HK-2 (cell line): ENCODE results near the gene POLR2J.

Experiments
- DNase-seq: peaks from one replicate; pipeline ENCODE4 v3.0.0-alpha.2; 2018; ENCODE audit not compliant: unreplicated experiment

POLR2J gene

GRCh38 chr7:102439963-102440795 is 38.5 kb downstream of the POLR2J start:
- DNase-seq = peak; percentile 87

GRCh38 chr7:102436118-102436517 is 42.6 kb downstream of the POLR2J start:
- no peak for DNase-seq

GRCh38 chr7:102434039-102434486 is 44.7 kb downstream of the POLR2J start:
- no peak for DNase-seq

- DNase-seq = peak; percentile 79
These were observed 45.3 kb downstream of the POLR2J start, which contains the start of gene ORAI2 for GRCh38 chr7:102433219-102434038. TSS of gene ORAI2 (plus strand) at chr7:102433575. CDS start at chr7:102438957, 5,382 bp downstream.

- no peak for DNase-seq
These were observed 46.1 kb downstream of the POLR2J start for GRCh38 chr7:102432442-102433218.

GRCh38 chr7:102431617-102432298 is 47.0 kb downstream of the POLR2J start:
- DNase-seq = peak; percentile 61

GRCh38 chr7:102429141-102429899 is 49.4 kb downstream of the POLR2J start:
- DNase-seq = no peak

GRCh38 chr7:102427019-102427405 is 51.7 kb downstream of the POLR2J start:
- no peak for DNase-seq

- DNase-seq = no peak
These were observed 52.3 kb downstream of the POLR2J start for GRCh38 chr7:102426268-102427018.

GRCh38 chr7:102425639-102426267 is 53.0 kb downstream of the POLR2J start:
- no peak for DNase-seq

- no peak for DNase-seq
These were observed 53.9 kb downstream of the POLR2J start for GRCh38 chr7:102424787-102425218.

- no peak for DNase-seq
These were observed 54.6 kb downstream of the POLR2J start for GRCh38 chr7:102424129-102424551.
